Liver (tissue), 9 donors: Measurements from ENCODE around the gene ITPKB. TPM values are rescaled to one million over a fixed set of nuclear protein-coding genes. Genes with fewer than 3 reads are reported as not detected.
A peak's percentile ranks its signal among the peaks of the same experiment; 100 is the strongest.

ENCODE experiments used
- DNase-seq: peaks from one replicate; pipeline ENCODE4 v3.0.0-alpha.2; 2017; ENCODE audit warnings: low spot score
- H3K27ac ChIP-seq, 2 donors: one replicate each; pipeline ENCODE4 v1.7.0; 2013; ENCODE audit warnings: inconsistent platforms in 2 of 2, low read length in 2 of 2, control low read depth in 1 of 2, low read depth in 1 of 2, mild to moderate bottlenecking in 1 of 2
- H3K27me3 ChIP-seq, 4 donors: one replicate each; pipeline versions ENCODE4 v1.6.1 to v1.7.0; 2013; ENCODE audit warnings: low read length in 3 of 4, inconsistent platforms in 1 of 4, mild to moderate bottlenecking in 1 of 4, moderate library complexity in 1 of 4; ENCODE audit not compliant: control insufficient read depth in 4 of 4, insufficient read depth in 4 of 4
- H3K36me3 ChIP-seq, 4 donors: one replicate each; pipeline versions ENCODE4 v1.6.1 to v1.7.0; 2013; ENCODE audit warnings: low read length in 3 of 4, mild to moderate bottlenecking in 3 of 4, low read depth in 1 of 4, moderate library complexity in 1 of 4; ENCODE audit not compliant: control insufficient read depth in 4 of 4, insufficient read depth in 3 of 4
- H3K4me1 ChIP-seq, 4 donors: one replicate each; pipeline versions ENCODE4 v1.6.1 to v1.7.0; 2013; ENCODE audit warnings: low read length in 3 of 4, mild to moderate bottlenecking in 3 of 4, moderate library complexity in 1 of 4; ENCODE audit not compliant: control insufficient read depth in 4 of 4, insufficient read depth in 4 of 4
- H3K4me3 ChIP-seq, 3 donors: one replicate each; pipeline versions ENCODE4 v1.6.1 to v1.7.0; 2013; ENCODE audit warnings: low read length in 3 of 3, control low read depth in 1 of 3, low read depth in 1 of 3, mild to moderate bottlenecking in 1 of 3
- H3K9ac ChIP-seq, 2 donors: one replicate each; pipeline ENCODE4 v1.7.0; 2013; ENCODE audit warnings: low read length in 2 of 2, mild to moderate bottlenecking in 2 of 2, moderate library complexity in 2 of 2, control low read depth in 1 of 2, low read depth in 1 of 2
- H3K9me3 ChIP-seq, 4 donors: one replicate each; pipeline versions ENCODE4 v1.6.1 to v1.7.0; 2013; ENCODE audit warnings: low read length in 3 of 4; ENCODE audit not compliant: control insufficient read depth in 4 of 4
- ATF3 ChIP-seq: IDR thresholded peaks from 2 replicates; pipeline ENCODE4 v1.6.1; 2016; ENCODE audit warnings: antibody characterized with exemption
- CTCF ChIP-seq: fragments of 150-350 bp; IDR thresholded peaks from 2 replicates; pipeline ENCODE4 v1.5.1; 2017; ENCODE audit warnings: improper control_type of control experiment, low read depth, low read length; ENCODE audit not compliant: missing input control
- EGR1 ChIP-seq, 2 donors: IDR thresholded peaks; 2 replicates each; pipeline ENCODE4 v1.6.1; 2016 to 2018; ENCODE audit warnings: antibody characterized with exemption in 2 of 2, low read depth in 2 of 2
- FOXA1 ChIP-seq: IDR thresholded peaks from 2 replicates; pipeline ENCODE4 v1.6.1; 2016; ENCODE audit warnings: antibody characterized with exemption
- FOXA2 ChIP-seq: IDR thresholded peaks from 2 replicates; pipeline ENCODE4 v1.6.1; 2016; ENCODE audit warnings: antibody characterized with exemption
- GABPA ChIP-seq, 2 donors: IDR thresholded peaks in 1 of 2; conservative IDR thresholded peaks in 1 of 2; 2 replicates each; pipeline ENCODE4 v1.6.1; 2016; ENCODE audit warnings: antibody characterized with exemption in 2 of 2, mild to moderate bottlenecking in 1 of 2, moderate library complexity in 1 of 2
- HNF4A ChIP-seq, 2 donors: conservative IDR thresholded peaks; 2 replicates each; pipeline ENCODE4 v1.6.1; 2016; ENCODE audit warnings: antibody characterized with exemption in 2 of 2, mild to moderate bottlenecking in 2 of 2
- JUND ChIP-seq, 2 donors: IDR thresholded peaks; 2 replicates each; pipeline ENCODE4 v1.6.1; 2016; ENCODE audit warnings: antibody characterized with exemption in 2 of 2
- MAX ChIP-seq: IDR thresholded peaks from 2 replicates; pipeline ENCODE4 v1.6.1; 2016; ENCODE audit warnings: antibody characterized with exemption
- NR2F2 ChIP-seq: IDR thresholded peaks from 2 replicates; pipeline ENCODE4 v1.6.1; 2016; ENCODE audit warnings: antibody characterized with exemption
- RAD21 ChIP-seq, 2 donors: IDR thresholded peaks; 2 replicates each; pipeline ENCODE4 v1.6.1; 2016; ENCODE audit warnings: antibody characterized with exemption in 2 of 2, mild to moderate bottlenecking in 2 of 2
- SP1 ChIP-seq: IDR thresholded peaks from 2 replicates; pipeline ENCODE4 v1.6.1; 2018; ENCODE audit warnings: antibody characterized with exemption, mild to moderate bottlenecking
- TAF1 ChIP-seq: conservative IDR thresholded peaks from 2 replicates; pipeline ENCODE4 v1.6.1; 2016; ENCODE audit warnings: antibody characterized with exemption, mild to moderate bottlenecking
- WGBS: extraction: QIAGEN DNeasy Blood & Tissue Kit; methylation state at CpG from one replicate; pipeline ENCODE4 v1.1.7; 2013; 5-methylcytosine and 5-hydroxymethylcytosine counted together
- polyA plus RNA-seq, 2 donors: library from polyadenylated mRNA; stranded (reverse) in 1 of 2; unstranded in 1 of 2; fragments of 200-250 nt in 1 of 2; fragments of >200 nt in 1 of 2; fragmentation: Nextera tagmentation in 1 of 2; extraction: Ambion mirVana in 1 of 2; gene quantifications; one replicate each; pipeline versions ENCODE4 v1.2.1 to v1.2.3, GENCODE V29; 2013 to 2015
- total RNA-seq, 2 donors: library from RNA; depleted of rRNA; stranded (reverse); fragments of >200 nt; gene quantifications; one replicate each; pipeline ENCODE4 v1.2.3, GENCODE V29; 2014
- donor health status: healthy.
- donor health status: healthy.
- donor health status: healthy.
- donor health status: healthy.
- donor health status: healthy.

ITPKB gene
- total and polyA plus RNA-seq, 4 donors: 0.61 to 5.8 (median 3.7) TPM

GRCh38 chr1:226690460-226690982, 48.6 kb downstream of the ITPKB start:
- DNase-seq: no peak
- Histone ChIP-seq H3K36me3 (no peaks in the 10 kb centered on the region), H3K9me3 (no peaks in the 10 kb centered on the region), H3K27ac (peak overlapping the region in 1 of 2 donors; percentile 47), H3K9ac (no peak overlapping the region), H3K4me3 (no peak overlapping the region), H3K4me1 (peaks cover 0 to 3% (median 0%) of the 10 kb centered on the region in 4 donors), H3K27me3 (no peaks in the 10 kb centered on the region)
- peak; percentile 78 for TF ChIP-seq NR2F2
- TF ChIP-seq CTCF: no peak
- TF ChIP-seq EGR1 (IDR thresholded peaks at IDR 0.05; ENCODE audit: low read depth in 2 of 2): no peak
- no peak for TF ChIP-seq TAF1
- no peak for TF ChIP-seq GABPA (IDR thresholded peaks at IDR 0.05 in 1 of 2, conservative IDR thresholded peaks at IDR 0.05 in 1 of 2)
- no peak for TF ChIP-seq FOXA2
- no peak for TF ChIP-seq HNF4A (conservative IDR thresholded peaks at IDR 0.05)
- TF ChIP-seq RAD21 (IDR thresholded peaks at IDR 0.05): no peak
- no peak for TF ChIP-seq MAX
- TF ChIP-seq JUND (IDR thresholded peaks at IDR 0.05): peak; percentile 75 to 84
- no peak for TF ChIP-seq FOXA1
- no peak for TF ChIP-seq ATF3
- peak; percentile 13 for TF ChIP-seq SP1
- WGBS: 67% methylated on average over 8 of the region's 8 CpGs

- H3K36me3 ChIP-seq: no peaks in the 10 kb centered on the region
- WGBS: 79% methylated on average over 4 of the region's 4 CpGs
- H3K9ac ChIP-seq: no peak overlapping the region
- no peaks in the 10 kb centered on the region for H3K27me3 ChIP-seq
- no peak overlapping the region for H3K4me3 ChIP-seq
- H3K27ac ChIP-seq: no peak overlapping the region
- H3K4me1 ChIP-seq: no peaks in the 10 kb centered on the region
- no peak for DNase-seq
- no peak for TF ChIP-seq EGR1 (IDR thresholded peaks at IDR 0.05; ENCODE audit: low read depth in 2 of 2)
- TF ChIP-seq FOXA2: no peak
- TF ChIP-seq FOXA1: no peak
- TF ChIP-seq TAF1: no peak
- no peaks in the 10 kb centered on the region for H3K9me3 ChIP-seq
Measured at GRCh38 chr1:226688808-226689207, 50.3 kb downstream of the ITPKB start.

- Histone ChIP-seq H3K9me3 (no peaks in the 10 kb centered on the region), H3K27me3 (no peaks in the 10 kb centered on the region), H3K36me3 (no peaks in the 10 kb centered on the region), H3K27ac (no peak overlapping the region), H3K4me3 (no peak overlapping the region), H3K4me1 (no peaks in the 10 kb centered on the region), H3K9ac (no peak overlapping the region)
- DNase-seq: no peak
- no peak for TF ChIP-seq ATF3
- no peak for TF ChIP-seq FOXA1
- TF ChIP-seq CTCF: no peak
- 70% methylated on average over 6 of the region's 6 CpGs for WGBS
Measured at GRCh38 chr1:226688056-226688748, 50.9 kb downstream of the ITPKB start.
